ENCODE results near the gene COL23A1. TPM values are rescaled to one million over a fixed set of nuclear protein-coding genes. Genes with fewer than 3 reads are reported as not detected.
"Not testable (repeated sequence)": the region's sequence is repeated elsewhere in the genome, so short reads cannot be mapped to it uniquely, and the experiment has no call there.

The COL23A1 gene
- total RNA-seq, 1 experiment from 2014 or later, result 1.2 TPM

DNA sequence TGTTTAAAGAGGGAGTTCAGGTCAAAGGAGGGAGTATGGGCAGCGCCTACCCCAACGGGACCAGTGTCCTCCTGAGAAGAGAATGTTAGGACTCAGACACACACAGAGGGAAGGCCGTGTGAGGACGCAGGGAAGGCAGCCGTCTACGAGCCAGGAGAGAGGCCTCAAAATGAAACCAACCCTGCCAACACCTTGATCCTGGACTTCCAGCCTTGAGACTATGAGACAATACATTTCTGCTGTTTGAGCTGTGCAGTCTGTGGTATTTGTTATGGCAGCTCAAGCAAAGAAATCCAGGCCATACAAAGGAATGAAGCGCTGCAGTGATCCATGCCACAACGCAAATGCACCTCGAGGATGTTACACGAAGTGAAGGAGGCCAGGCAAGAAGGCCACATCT is 97.9 kb downstream of the COL23A1 start:
- in situ Hi-C loops (cut with HindIII; ENCODE audit: low pct_unique_long_range_greater_than_20kb, low sequenced_read_pairs), result no loop called here
- DNase-seq (ENCODE audit: low read depth), result no peak

DNA sequence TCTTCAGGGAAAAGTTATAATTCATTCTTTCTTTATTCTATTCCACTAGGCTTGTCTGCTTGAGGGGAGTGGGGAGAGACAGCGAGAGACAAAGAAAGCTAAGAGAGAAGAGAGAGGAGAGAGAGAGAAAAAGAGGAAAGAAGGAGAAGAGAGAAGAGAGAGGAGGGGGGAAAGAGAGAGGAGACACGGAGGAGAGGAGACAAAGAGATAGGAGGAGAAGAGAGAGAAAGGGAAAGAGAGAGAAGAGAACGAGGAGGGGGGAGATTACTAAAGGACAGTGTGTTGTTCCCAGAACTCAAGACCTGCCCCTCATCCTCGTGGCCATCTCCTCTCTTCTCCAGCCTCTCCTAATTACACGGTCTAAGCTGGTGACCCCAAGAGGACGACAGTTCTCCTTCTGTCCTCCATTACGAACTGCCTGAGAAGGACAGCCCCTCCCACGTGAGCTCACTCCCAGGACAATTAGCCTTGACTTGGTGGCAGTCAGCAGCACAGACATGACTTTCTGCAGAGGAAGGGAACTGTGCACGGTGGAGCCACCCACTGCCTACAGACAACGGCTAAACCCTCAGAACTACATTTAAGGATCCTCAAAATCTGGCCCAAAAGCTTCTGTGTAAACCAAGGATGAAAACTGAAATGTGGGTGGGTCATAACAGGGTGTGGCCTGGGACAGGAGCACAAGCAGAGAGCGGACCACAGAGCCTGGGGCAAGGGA is 99.1 kb downstream of the COL23A1 start:
- in situ Hi-C loops (cut with HindIII; ENCODE audit: low pct_unique_long_range_greater_than_20kb, low sequenced_read_pairs), result no loop called here
- DNase-seq (ENCODE audit: low read depth), result no peak

DNA sequence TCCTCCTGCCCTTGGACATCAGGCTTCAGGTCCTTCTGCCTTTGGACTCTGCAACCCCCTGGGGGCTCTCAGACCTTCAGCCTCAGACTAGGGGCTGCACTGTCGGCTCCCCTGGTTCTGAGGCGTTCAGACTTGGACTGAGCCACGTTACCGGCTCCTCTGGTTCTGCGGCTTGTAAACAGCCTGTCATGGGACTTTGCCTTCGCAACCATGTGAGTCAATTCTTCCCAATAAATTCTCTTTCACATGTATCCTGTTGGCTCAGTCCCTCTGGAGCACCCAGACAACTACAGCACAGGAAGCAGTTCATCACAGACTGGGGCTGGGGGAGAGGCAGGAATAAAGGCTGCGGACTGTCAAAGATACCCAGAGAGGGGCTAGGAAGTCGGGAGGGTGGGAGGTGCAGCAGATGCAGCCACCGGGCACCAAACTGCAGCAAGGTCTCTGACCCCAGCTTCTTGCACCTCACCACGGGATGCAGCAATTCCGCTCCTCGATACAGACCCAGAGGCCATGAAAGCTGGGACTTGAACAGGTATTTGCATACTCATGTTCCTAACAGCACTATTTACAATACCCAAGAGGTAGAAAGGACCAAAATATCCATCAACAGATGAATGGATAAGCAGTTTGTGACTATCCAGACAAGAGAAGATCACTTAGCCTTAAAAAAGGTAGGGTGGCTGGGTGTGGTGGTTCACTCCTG is 100.8 kb downstream of the COL23A1 start:
- DNase-seq (ENCODE audit: low read depth), result no peak
- in situ Hi-C loops (cut with HindIII; ENCODE audit: low pct_unique_long_range_greater_than_20kb, low sequenced_read_pairs), result no loop called here

DNA sequence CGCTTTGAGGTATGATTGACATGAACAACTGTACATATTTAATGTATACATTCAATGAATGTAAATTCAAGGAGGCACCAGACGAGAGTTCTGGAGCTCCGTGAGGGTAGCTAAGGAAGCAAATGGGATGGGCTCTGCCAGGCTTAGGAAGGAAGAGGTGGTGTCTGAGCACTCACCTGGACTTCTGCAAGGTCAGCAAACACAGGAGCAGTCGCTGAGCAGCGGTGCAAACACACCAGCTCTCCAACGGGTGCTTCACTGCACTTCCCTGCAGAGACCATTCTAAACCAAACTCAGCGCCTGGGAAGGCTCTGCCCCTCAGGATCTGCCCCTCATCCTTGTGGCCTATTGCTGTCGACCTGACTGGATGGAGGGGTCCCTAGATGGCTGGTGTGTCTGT is 101.5 kb downstream of the COL23A1 start:
- in situ Hi-C loops (cut with HindIII; ENCODE audit: low pct_unique_long_range_greater_than_20kb, low sequenced_read_pairs), result no loop called here
- DNase-seq (ENCODE audit: low read depth), result no peak

DNA sequence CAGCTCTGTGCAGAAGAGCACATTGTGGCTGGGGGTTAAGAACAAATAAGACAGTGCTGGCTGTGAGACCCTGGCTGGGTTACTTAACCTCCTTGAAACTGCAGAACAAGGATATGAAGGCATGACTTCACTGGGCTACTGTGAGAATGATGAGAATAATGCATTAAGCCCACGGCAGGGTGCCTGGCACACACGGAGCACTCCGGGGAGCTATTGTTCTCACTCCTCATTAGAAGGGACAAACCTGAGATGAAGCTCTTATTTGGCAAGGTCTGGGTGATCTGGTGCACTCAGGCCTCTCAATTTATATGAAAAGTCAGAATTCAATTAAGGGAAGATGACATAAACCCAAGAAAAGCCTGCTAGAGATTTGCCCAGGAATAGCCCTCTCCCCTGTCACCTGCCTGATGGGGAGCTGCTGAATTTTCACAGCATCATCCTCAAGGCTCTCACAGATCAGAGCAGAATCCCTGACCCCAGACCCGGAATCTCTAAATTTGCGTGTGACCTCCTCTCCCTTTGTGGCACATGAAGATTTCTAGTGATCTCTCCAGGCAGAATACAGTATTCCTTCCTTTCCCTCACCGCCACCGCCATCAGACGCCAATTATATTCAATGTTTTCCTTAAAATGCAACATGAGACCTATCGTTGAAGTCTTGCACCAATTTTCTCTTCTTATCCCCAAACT is 102.1 kb downstream of the COL23A1 start:
- DNase-seq (ENCODE audit: low read depth), result no peak
- in situ Hi-C loops (cut with HindIII; ENCODE audit: low pct_unique_long_range_greater_than_20kb, low sequenced_read_pairs), result no loop called here

DNA sequence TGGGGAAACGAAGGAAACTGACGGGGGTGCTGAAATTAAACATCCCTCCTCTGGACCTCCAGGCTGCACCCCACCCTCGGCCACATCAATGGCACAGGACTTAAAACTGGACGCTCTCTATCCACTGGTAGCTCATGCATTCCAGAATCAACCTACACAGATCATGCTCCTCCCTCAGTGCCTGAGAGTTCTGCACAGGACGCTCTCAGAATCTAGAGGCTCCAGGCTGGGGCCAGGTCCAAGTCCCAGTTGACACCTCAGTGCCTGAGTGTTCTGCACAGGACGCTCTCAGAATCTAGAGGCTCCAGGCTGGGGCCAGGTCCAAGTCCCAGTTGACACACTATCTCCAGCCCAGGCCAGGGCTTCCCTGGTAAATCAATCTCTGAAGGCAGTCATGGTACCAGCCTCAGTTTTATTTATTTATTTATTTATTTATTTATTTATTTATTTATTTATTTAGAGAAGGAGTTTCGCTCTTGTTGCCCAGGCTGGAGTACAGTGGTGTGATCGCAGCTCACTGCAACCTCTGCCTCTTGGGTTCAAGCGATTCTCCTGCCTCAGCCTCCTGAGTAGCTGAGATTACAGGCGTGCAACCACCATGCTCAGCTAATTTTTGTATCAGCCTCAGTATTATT is 103.2 kb downstream of the COL23A1 start:
- in situ Hi-C loops (cut with HindIII; ENCODE audit: low pct_unique_long_range_greater_than_20kb, low sequenced_read_pairs); DNase-seq (ENCODE audit: low read depth): not testable (repeated sequence)

DNA sequence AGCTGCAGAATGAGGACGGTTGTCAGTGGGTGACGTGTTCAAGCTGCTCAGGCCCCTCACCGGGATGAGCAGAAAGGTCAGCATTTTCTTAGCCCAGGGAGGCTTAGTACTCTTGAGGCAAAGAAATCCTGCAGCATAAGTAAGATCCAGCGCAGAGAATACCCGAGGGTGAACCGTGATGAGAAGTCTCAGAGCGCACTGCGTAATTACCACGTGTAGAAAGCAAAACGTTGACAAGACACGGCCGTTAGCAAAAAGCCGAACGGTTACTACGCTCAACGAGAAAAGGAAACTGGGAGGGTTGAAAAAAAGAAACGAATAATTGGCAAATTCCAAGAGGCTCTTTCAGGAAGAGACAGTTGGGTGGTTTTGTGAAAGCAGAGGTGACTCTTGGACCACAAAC is 104.0 kb downstream of the COL23A1 start:
- in situ Hi-C loops (cut with HindIII; ENCODE audit: low pct_unique_long_range_greater_than_20kb, low sequenced_read_pairs), result no loop called here
- DNase-seq (ENCODE audit: low read depth), result no peak

DNA sequence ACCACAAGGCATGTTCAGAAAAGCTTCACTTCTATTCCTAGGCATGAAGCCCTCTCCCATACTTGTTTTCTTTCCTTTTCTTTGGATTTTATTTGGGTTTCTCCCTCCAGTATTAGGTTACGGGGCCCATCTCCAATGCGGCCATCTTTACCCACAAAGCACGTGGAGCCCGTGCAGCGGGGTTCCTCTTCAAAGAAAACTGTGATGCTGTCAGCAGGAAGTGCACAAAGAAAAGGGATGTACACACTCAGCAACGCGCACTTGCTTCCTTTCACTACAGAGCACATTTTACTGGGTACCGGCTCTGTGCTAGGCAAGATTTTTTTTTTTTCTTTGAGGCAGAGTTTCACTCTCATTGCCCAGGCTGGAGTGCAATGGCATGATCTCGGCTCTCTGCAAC is 106.6 kb downstream of the COL23A1 start:
- DNase-seq (ENCODE audit: low read depth), result no peak

DNA sequence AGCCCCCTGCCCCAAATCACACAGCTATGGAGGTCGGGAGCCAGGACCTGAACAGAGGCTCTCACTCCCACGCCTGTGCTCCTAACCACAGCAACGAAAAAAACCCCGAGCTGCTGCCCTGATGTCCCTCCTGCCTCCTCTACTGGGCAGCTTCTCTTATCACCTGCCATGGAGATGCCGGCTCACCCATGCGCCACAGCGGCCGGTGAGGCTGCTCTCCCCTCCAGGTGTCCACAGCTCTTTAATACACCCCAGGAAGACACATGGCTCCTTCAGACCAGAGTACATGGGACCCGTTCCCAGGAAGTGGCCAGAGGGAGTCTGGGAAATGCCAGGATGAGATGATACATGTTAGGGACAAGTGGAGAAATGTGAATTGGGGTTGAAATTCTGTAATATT is 110.9 kb downstream of the COL23A1 start:
- in situ Hi-C loops (cut with HindIII; ENCODE audit: low pct_unique_long_range_greater_than_20kb, low sequenced_read_pairs), result no loop called here
- no peak for DNase-seq (ENCODE audit: low read depth)

More for the DNA sequence above, 106.6 kb downstream of the COL23A1 start:
- in situ Hi-C loops (cut with HindIII; ENCODE audit: low pct_unique_long_range_greater_than_20kb, low sequenced_read_pairs), result no loop called here

DNA sequence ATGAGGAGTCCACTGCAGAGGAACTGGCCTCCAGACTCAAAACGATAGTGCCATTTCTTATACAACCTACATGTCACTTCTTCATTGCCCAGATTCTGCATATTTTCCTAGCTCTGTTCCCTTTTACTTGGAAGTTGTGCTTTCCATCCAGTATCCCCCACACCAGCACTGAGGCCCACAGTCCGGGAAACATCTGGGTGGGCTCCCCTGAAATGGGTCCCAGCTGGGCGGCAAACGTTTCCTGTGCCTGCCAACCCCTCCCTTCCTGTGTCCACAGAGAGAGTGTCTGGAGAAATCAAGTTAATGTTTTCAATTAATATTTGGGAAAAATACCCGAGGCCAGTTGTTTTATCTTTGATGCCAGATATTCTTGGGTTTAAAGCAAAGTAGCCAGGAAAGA is 111.8 kb downstream of the COL23A1 start:
- in situ Hi-C loops (cut with HindIII; ENCODE audit: low pct_unique_long_range_greater_than_20kb, low sequenced_read_pairs), result no loop called here
- no peak for DNase-seq (ENCODE audit: low read depth)

DNA sequence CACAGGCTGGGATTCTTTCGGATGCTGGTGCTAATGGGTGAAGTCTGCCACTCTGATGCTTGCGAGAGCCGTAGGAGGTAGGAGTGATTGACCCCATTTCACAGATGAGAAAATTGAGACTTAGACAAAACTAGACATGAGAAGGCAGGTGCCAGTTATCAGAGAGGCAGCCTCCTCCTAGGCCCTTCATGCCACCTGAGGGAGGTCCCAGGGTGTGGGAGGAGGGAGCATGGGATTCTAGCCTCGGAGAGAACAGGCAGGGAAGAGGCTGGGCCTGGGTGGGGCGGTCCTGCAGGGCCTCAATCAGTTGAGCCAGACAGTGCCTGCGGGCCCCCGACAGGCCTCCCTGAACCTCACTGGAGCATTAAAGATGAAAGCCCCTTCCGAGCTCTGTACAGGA is 112.4 kb downstream of the COL23A1 start:
- DNase-seq (ENCODE audit: low read depth), result no peak
- in situ Hi-C loops (cut with HindIII; ENCODE audit: low pct_unique_long_range_greater_than_20kb, low sequenced_read_pairs), result no loop called here

DNA sequence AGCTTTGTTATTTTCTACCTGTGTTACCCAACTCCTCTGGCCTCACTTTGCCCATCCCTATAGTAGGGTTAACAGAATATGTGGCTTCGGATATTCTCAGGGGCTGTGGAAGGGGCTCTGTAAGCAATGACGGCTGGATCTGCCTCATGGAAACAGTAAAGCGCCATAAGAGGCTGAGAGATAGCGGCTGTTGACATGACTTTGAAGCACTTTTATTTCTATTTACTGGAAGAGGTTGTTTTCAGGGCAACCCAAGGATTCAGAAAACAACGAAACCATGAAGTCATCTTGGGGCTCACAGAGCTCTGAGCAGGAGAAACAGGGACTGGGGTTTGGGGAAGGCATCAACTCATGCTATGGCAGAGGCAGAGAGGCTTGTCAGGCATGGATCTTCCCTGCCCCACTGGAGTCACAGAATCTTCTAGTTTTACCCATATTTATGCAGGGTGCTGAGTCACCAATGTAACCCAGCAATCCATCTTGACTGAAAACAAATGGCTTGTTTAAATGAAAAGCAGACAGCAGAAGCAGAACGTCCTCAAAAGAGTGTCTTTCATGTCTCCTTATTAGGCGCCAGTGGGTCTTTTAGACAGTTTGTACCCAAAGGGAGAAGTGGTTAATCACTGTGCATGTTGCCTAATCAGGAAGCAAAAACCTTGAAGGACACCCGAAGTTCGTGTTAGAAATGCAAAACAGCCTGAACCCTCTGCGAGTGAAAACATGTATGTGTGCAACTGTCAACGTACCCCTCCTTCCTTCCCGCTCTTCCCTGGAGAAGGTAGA is 113.0 kb downstream of the COL23A1 start:
- no peak for DNase-seq (ENCODE audit: low read depth)

DNA sequence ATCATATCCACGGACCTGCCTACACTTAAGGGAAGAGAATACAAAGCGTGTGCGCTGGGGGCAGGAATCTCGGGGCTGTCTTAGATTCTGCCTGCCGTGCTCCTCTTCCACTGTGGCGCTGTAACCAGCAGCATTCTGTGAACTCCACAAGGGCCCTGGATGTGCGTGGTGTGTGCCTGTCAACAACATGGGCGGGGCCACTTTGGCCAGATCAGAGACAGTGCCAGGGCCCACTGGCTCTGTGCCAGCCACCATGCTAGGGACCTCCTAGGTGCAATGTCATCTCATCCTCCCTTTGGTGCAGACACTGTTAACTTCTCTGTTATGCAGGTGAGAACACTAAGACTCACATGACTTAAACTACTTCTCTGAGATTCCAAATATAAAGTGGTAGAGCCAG is 113.7 kb downstream of the COL23A1 start:
- DNase-seq (ENCODE audit: low read depth), result no peak

More for the DNA sequence above, 113.0 kb downstream of the COL23A1 start:
- in situ Hi-C loops (cut with HindIII; ENCODE audit: low pct_unique_long_range_greater_than_20kb, low sequenced_read_pairs), result no loop called here

DNA sequence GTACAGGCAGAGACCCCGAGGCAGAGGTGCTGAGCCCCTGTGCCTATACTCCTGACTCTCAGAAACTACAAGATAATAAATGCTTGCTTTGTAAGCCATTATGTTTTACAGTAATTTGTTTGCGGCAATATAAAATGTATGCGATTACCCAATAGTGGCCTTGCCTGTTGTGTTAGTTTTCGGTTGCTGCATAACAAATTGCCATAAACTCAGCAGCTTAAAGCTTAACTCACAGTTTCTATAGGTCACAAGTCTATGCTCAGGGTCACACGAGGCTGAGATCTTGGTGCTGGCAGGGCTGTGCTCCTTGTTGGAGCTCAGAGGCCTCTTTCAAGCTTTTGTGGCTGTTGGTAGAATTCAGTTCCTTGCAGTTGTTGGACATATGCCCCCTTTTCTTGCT is 114.8 kb downstream of the COL23A1 start:
- in situ Hi-C loops (cut with HindIII; ENCODE audit: low pct_unique_long_range_greater_than_20kb, low sequenced_read_pairs), result no loop called here

More for the DNA sequence above, 113.7 kb downstream of the COL23A1 start:
- in situ Hi-C loops (cut with HindIII; ENCODE audit: low pct_unique_long_range_greater_than_20kb, low sequenced_read_pairs), result no loop called here

DNA sequence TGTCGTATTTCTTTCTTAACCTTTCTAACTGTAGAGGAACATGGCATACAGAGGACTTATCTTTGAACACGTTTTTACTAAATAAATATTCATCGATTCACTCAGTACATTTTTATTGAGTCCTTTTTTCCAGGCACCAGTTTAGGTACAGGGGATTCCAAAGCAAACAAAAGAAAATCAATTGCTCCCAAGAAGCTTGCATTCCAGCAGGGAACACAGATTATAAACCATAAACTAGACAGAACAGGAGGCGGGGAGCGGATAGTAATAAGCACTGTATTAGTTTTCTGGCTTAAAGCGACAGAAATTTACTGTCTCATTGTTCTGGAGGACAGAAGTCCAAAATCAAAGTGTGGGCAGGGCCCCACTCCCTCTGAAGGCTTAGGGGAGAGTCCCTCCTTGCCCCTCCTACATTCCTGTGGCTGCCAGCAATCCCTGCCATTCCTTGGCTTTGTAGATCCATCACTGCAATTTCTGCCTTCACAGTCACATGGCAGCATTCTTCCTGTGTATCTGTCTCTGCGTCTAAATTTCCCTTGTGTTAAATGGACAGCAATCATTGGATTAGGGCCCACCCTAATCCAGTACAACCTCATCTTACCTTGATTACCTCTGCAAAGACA is 115.5 kb downstream of the COL23A1 start:
- in situ Hi-C loops (cut with HindIII; ENCODE audit: low pct_unique_long_range_greater_than_20kb, low sequenced_read_pairs), result no loop called here
- peak; percentile 8 for DNase-seq (ENCODE audit: low read depth)

More for the DNA sequence above, 114.8 kb downstream of the COL23A1 start:
- DNase-seq (ENCODE audit: low read depth), result no peak

DNA sequence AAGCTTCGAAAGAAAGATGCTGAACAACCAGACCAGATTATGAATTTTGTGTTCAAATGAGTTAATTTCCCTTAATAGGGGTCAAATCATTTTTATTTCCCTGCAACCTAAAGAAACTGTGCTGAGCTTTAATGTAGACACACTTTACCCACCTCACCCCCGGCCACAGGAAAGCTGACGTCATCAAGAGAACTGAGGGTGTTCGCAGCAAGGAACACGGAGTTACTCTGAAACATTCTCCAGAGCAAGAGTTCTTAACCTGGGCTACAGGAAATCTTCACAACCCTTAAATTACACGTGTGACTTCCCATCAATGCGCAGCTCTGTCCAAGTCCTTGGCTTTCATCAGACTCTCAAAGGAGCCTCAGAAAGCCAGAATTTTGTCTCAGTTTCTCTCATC is 116.3 kb downstream of the COL23A1 start:
- in situ Hi-C loops (cut with HindIII; ENCODE audit: low pct_unique_long_range_greater_than_20kb, low sequenced_read_pairs), result no loop called here
- no peak for DNase-seq (ENCODE audit: low read depth)

DNA sequence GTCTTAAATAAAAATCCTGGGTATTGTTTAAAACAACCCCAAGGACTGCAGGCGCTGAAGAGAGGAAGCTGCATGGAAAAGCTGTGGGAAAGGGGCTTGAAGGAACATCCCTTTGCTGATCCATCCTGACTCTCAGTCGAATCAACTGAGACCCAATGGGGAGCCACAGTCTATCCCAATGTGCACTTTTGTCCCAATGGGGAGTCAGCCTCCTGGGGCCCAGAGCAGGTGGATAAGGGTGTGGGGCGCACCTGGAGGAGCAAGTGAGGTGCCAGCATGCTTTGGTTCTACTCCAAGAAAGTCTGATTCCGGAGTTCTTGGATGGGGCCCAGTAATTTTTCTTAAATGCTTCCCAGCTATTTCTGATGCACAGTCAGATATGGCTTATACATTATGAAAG is 118.1 kb downstream of the COL23A1 start:
- in situ Hi-C loops (cut with HindIII; ENCODE audit: low pct_unique_long_range_greater_than_20kb, low sequenced_read_pairs), result no loop called here
- no peak for DNase-seq (ENCODE audit: low read depth)

DNA sequence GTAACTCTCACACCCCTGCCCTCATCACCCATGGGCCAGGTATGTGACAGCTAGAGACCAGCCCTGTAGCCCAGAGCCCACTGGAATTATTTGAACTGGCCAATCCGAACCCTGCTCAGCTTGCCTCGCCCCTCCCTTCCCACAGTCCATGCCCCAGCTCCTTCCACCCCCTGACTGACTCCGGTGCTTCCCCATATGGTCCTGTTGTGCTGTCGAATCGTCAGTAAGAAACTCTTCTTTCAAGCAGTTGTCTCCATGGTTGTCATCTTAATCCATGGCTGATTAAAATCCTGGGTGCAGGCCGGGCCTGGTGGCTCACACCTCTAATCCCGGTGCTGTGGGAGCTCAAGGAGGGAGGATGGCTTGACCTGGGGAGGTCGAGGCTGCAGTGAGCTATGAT is 118.5 kb downstream of the COL23A1 start:
- no peak for DNase-seq (ENCODE audit: low read depth)
- in situ Hi-C loops (cut with HindIII; ENCODE audit: low pct_unique_long_range_greater_than_20kb, low sequenced_read_pairs), result no loop called here
